ENCODE data around the gene NAA10.

NAA10 gene

DNA sequence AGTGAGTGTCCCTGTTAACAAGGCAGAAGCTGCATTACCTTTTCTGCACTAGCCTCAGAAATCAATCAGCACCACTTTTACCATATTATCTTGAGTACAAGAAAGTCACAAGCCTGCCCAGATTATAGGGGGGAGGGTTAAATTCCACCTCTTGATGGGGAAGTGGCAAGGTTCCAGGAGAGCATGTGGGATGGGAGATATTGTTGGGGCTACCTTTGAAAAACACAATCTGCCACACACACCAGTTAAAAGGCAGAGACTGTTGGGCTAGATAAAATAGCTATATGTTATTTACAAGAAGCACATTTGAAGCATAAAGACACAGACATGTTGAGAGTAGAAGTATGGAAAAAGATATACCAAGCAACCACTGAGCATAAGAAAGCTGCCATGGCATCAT, 36.9 kb downstream of the NAA10 start:
- Histone ChIP-seq H2BK120ac (ENCODE audit: insufficient read depth, low read length, poor library complexity) (no peak overlapping the region), H3K27me3 (ENCODE audit: insufficient read depth, low read length) (no peaks in the 10 kb centered on the region), H2AK5ac (ENCODE audit: low read length) (no peak overlapping the region), H3K23ac (ENCODE audit: low read length) (no peak overlapping the region), H3K9me3 (ENCODE audit: insufficient read depth, low read depth, low read length) (no peaks in the 10 kb centered on the region), H3K79me1 (ENCODE audit: low read length) (peaks cover 3% of the 10 kb centered on the region), H3K79me2 (ENCODE audit: control insufficient read depth, insufficient read depth, low read length, poor library complexity) (peaks cover 2% of the 10 kb centered on the region), H3K9ac (ENCODE audit: low read length) (no peak overlapping the region), H3K4me1 (ENCODE audit: control insufficient read depth in 1 of 2, insufficient read depth in 2 of 2, low read length in 2 of 2) (peaks cover 6 to 8% of the 10 kb centered on the region in 2 experiments), H3K36me3 (ENCODE audit: control insufficient read depth in 1 of 2, insufficient read depth in 2 of 2, low read length in 2 of 2) (no peaks in the 10 kb centered on the region), H4K91ac (ENCODE audit: low read depth, low read length) (no peak overlapping the region), H3K27ac (ENCODE audit: low read depth, low read length) (no peak overlapping the region), H4K8ac (ENCODE audit: low read depth, low read length) (no peak overlapping the region), H2BK5ac (ENCODE audit: low read depth, low read length, poor library complexity) (no peak overlapping the region), H2AFZ (ENCODE audit: insufficient read depth, low read length, poor library complexity) (no peak overlapping the region), H3K4ac (ENCODE audit: low read depth, low read length) (no peak overlapping the region), H3K18ac (ENCODE audit: low read length) (no peak overlapping the region), H3K14ac (ENCODE audit: low read length) (no peak overlapping the region), H3K4me3 (ENCODE audit: low read depth, low read length) (no peak overlapping the region), H2BK12ac (ENCODE audit: low read length) (no peak overlapping the region), H4K12ac (ENCODE audit: low read depth, low read length) (no peak overlapping the region), H3K4me2 (ENCODE audit: low read length) (no peak overlapping the region)
- no peak for DNase-seq

DNA sequence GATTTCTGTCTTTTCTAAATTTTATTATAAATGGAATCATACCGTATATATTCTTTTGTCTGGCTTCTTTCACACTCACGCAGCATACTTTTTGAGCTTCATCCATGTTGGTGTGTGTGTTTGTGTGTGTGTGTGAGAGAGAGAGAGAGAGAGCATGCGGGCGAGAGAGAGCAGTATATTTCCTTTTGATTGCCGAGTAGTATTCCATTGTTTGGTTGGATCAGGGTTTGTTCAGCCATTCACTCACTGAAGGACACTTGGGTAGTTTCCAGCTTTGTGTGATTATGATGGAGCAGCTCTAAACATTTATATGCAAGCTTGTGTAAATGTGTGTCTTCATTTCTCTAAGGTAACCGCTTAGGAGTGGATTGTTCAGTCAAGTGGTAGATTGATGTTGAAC, 45.7 kb downstream of the NAA10 start:
- no peak overlapping the region for H3K4me2 ChIP-seq (ENCODE audit: low read length)
- H3K4me1 ChIP-seq (ENCODE audit: control insufficient read depth in 1 of 2, insufficient read depth in 2 of 2, low read length in 2 of 2) = peaks cover 11 to 18% of the 10 kb centered on the region in 2 experiments
- no CpG with 5 or more reads among the region's 6 CpGs for WGBS (ENCODE audit: extremely low coverage, insufficient coverage, insufficient read length)
- no peak overlapping the region for H4K12ac ChIP-seq (ENCODE audit: low read depth, low read length)
- no peaks in the 10 kb centered on the region for H3K9me3 ChIP-seq (ENCODE audit: insufficient read depth, low read depth, low read length)
- no peak overlapping the region for H4K91ac ChIP-seq (ENCODE audit: low read depth, low read length)
- H3K79me2 ChIP-seq (ENCODE audit: control insufficient read depth, insufficient read depth, low read length, poor library complexity) = no peaks in the 10 kb centered on the region
- H4K8ac ChIP-seq (ENCODE audit: low read depth, low read length) = no peak overlapping the region
- no peak overlapping the region for H2BK12ac ChIP-seq (ENCODE audit: low read length)
- no peak for DNase-seq
- no peak overlapping the region for H3K18ac ChIP-seq (ENCODE audit: low read length)
- H2BK5ac ChIP-seq (ENCODE audit: low read depth, low read length, poor library complexity) = no peak overlapping the region
- H2AFZ ChIP-seq (ENCODE audit: insufficient read depth, low read length, poor library complexity) = no peak overlapping the region
- no peak overlapping the region for H2AK5ac ChIP-seq (ENCODE audit: low read length)
- no peaks in the 10 kb centered on the region for H3K27me3 ChIP-seq (ENCODE audit: insufficient read depth, low read length)
- H3K14ac ChIP-seq (ENCODE audit: low read length) = no peak overlapping the region
- H3K9ac ChIP-seq (ENCODE audit: low read length) = no peak overlapping the region
- no peak overlapping the region for H2BK120ac ChIP-seq (ENCODE audit: insufficient read depth, low read length, poor library complexity)
- H3K79me1 ChIP-seq (ENCODE audit: low read length) = peaks cover 9% of the 10 kb centered on the region
- H3K23ac ChIP-seq (ENCODE audit: low read length) = no peak overlapping the region
- H3K4ac ChIP-seq (ENCODE audit: low read depth, low read length) = no peak overlapping the region
- H3K4me3 ChIP-seq (ENCODE audit: low read depth, low read length) = no peak overlapping the region
- H3K36me3 ChIP-seq (ENCODE audit: control insufficient read depth in 1 of 2, insufficient read depth in 2 of 2, low read length in 2 of 2) = no peaks in the 10 kb centered on the region
- no peak overlapping the region for H3K27ac ChIP-seq (ENCODE audit: low read depth, low read length)

DNA sequence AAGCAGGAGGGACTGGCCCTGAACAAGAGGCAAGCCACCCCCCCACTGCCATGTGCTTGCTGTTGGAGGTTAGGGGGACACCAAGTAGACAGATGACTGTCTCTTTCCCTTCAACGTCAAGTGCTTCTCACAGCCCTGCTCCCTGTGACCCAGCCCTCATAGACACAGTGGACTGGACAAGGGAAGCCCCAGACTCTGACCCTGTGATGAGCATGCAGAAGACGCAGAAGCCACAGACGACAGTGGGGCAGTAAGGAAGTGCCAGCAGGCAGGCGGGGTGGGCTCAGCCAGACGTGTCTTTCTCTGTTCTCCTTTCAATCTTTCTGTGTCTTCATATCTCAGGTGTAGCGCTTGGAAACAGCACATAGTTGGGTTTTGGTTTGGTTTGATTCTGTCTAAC, 46.5 kb downstream of the NAA10 start:
- WGBS (ENCODE audit: extremely low coverage, insufficient coverage, insufficient read length) = no CpG with 5 or more reads among the region's 6 CpGs
- H2BK120ac ChIP-seq (ENCODE audit: insufficient read depth, low read length, poor library complexity) = no peak overlapping the region
- no peak overlapping the region for H3K23ac ChIP-seq (ENCODE audit: low read length)
- no peak overlapping the region for H3K14ac ChIP-seq (ENCODE audit: low read length)
- H2BK12ac ChIP-seq (ENCODE audit: low read length) = no peak overlapping the region
- no peak overlapping the region for H4K12ac ChIP-seq (ENCODE audit: low read depth, low read length)
- no peaks in the 10 kb centered on the region for H3K36me3 ChIP-seq (ENCODE audit: control insufficient read depth in 1 of 2, insufficient read depth in 2 of 2, low read length in 2 of 2)
- no peak overlapping the region for H3K18ac ChIP-seq (ENCODE audit: low read length)
- no peaks in the 10 kb centered on the region for H3K27me3 ChIP-seq (ENCODE audit: insufficient read depth, low read length)
- H3K9me3 ChIP-seq (ENCODE audit: insufficient read depth, low read depth, low read length) = no peaks in the 10 kb centered on the region
- no peaks in the 10 kb centered on the region for H3K79me2 ChIP-seq (ENCODE audit: control insufficient read depth, insufficient read depth, low read length, poor library complexity)
- no peak overlapping the region for H2BK5ac ChIP-seq (ENCODE audit: low read depth, low read length, poor library complexity)
- H3K4ac ChIP-seq (ENCODE audit: low read depth, low read length) = no peak overlapping the region
- no peak overlapping the region for H3K4me3 ChIP-seq (ENCODE audit: low read depth, low read length)
- H3K27ac ChIP-seq (ENCODE audit: low read depth, low read length) = no peak overlapping the region
- no peak for DNase-seq
- H3K9ac ChIP-seq (ENCODE audit: low read length) = no peak overlapping the region
- no peak overlapping the region for H2AK5ac ChIP-seq (ENCODE audit: low read length)
- H3K4me2 ChIP-seq (ENCODE audit: low read length) = no peak overlapping the region
- peaks cover 9% of the 10 kb centered on the region for H3K79me1 ChIP-seq (ENCODE audit: low read length)
- no peak overlapping the region for H2AFZ ChIP-seq (ENCODE audit: insufficient read depth, low read length, poor library complexity)
- no peak overlapping the region for H4K91ac ChIP-seq (ENCODE audit: low read depth, low read length)
- no peak overlapping the region for H4K8ac ChIP-seq (ENCODE audit: low read depth, low read length)
- H3K4me1 ChIP-seq (ENCODE audit: control insufficient read depth in 1 of 2, insufficient read depth in 2 of 2, low read length in 2 of 2) = peaks cover 11 to 18% of the 10 kb centered on the region in 2 experiments

DNA sequence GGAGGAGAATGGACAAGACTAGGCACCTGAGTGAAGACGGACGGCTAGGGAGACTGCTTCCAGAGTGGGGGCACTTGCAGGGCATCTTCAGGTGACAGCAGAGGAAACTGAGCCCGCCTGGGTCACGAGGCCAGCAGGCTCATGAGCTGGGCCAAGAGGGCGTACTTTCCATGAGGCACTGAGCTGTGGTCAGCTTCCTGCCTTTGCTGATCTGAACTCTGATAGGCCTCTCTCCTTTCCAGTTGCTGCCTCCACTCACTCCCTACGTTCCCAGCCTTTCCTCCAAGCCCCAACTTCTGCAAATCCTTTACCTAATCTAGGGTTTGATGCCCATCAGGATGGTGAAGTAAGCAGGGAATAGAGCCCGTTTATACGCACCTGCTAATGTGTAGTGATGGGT, 47.5 kb downstream of the NAA10 start:
- Histone ChIP-seq H4K12ac (ENCODE audit: low read depth, low read length) (peak overlapping the region; percentile 67), H3K79me1 (ENCODE audit: low read length) (peaks cover 9% of the 10 kb centered on the region), H3K4me2 (ENCODE audit: low read length) (no peak overlapping the region), H3K79me2 (ENCODE audit: control insufficient read depth, insufficient read depth, low read length, poor library complexity) (no peaks in the 10 kb centered on the region), H2BK5ac (ENCODE audit: low read depth, low read length, poor library complexity) (no peak overlapping the region), H3K9ac (ENCODE audit: low read length) (no peak overlapping the region), H3K18ac (ENCODE audit: low read length) (peak overlapping the region; percentile 46), H3K4me3 (ENCODE audit: low read depth, low read length) (no peak overlapping the region), H3K9me3 (ENCODE audit: insufficient read depth, low read depth, low read length) (no peaks in the 10 kb centered on the region), H2BK120ac (ENCODE audit: insufficient read depth, low read length, poor library complexity) (peak overlapping the region; percentile 43), H3K36me3 (ENCODE audit: control insufficient read depth in 1 of 2, insufficient read depth in 2 of 2, low read length in 2 of 2) (no peaks in the 10 kb centered on the region), H3K14ac (ENCODE audit: low read length) (peak overlapping the region; percentile 53), H3K27me3 (ENCODE audit: insufficient read depth, low read length) (no peaks in the 10 kb centered on the region), H2AK5ac (ENCODE audit: low read length) (no peak overlapping the region), H3K4me1 (ENCODE audit: control insufficient read depth in 1 of 2, insufficient read depth in 2 of 2, low read length in 2 of 2) (peaks cover 15 to 25% of the 10 kb centered on the region in 2 experiments), H3K27ac (ENCODE audit: low read depth, low read length) (no peak overlapping the region), H4K91ac (ENCODE audit: low read depth, low read length) (peak overlapping the region; percentile 57), H4K8ac (ENCODE audit: low read depth, low read length) (no peak overlapping the region), H3K4ac (ENCODE audit: low read depth, low read length) (no peak overlapping the region), H2BK12ac (ENCODE audit: low read length) (peak overlapping the region; percentile 58), H3K23ac (ENCODE audit: low read length) (no peak overlapping the region), H2AFZ (ENCODE audit: insufficient read depth, low read length, poor library complexity) (no peak overlapping the region)
- WGBS (ENCODE audit: extremely low coverage, insufficient coverage, insufficient read length) = no CpG with 5 or more reads among the region's 8 CpGs
- no peak for DNase-seq
